CD4-positive, alpha-beta T cell (primary cell): ENCODE measurements around the gene FNDC3B. TPM values are rescaled to one million over a fixed set of nuclear protein-coding genes. Genes with fewer than 3 reads are reported as not detected.

ENCODE experiments used
- ATAC-seq: fragments of 200-7000 bp; cut with Tn5 transposase; one replicate; pipeline ENCODE4 v1.10.0; 2022; ENCODE audit warnings: mild to moderate bottlenecking; ENCODE audit not compliant: poor library complexity
- CTCF ChIA-PET: fragments of 350-600 bp; sonication (Branson Sonifier 250); formaldehyde crosslinking; loops from one replicate; lab custom pipeline; 2021; ENCODE audit warnings: antibody characterized with exemption, inconsistent platforms; lab: Charles Lee
- POLR2A ChIA-PET: fragments of 350-600 bp; sonication (Branson Sonifier 250); formaldehyde crosslinking; loops from one replicate; lab custom pipeline; 2021; ENCODE audit warnings: antibody characterized with exemption, inconsistent platforms; lab: Charles Lee
- DNase-seq, 14 experiments: peaks; one replicate each; pipeline ENCODE4 v3.0.0-alpha.2; 2013 to 2020; ENCODE audit warnings: mixed read lengths in 2 of 14
- H3K27ac ChIP-seq, 2 donors: one replicate each; pipeline versions ENCODE4 v1.5.1 to v1.7.0; 2013; ENCODE audit warnings: low read length in 2 of 2, low read depth in 1 of 2, mild to moderate bottlenecking in 1 of 2
- H3K27me3 ChIP-seq, 2 experiments: 1 replicate in 1 of 2; 2 replicates in 1 of 2; pipeline versions ENCODE4 v1.6.1 to v1.7.0; 2013; ENCODE audit warnings: low read length in 2 of 2, control low read depth in 1 of 2, mild to moderate bottlenecking in 1 of 2, moderate library complexity in 1 of 2; ENCODE audit not compliant: insufficient read depth in 2 of 2, control insufficient read depth in 1 of 2
- H3K36me3 ChIP-seq: one replicate; pipeline ENCODE4 v1.6.1; 2013; ENCODE audit warnings: low read length, control low read depth; ENCODE audit not compliant: insufficient read depth
- H3K4me1 ChIP-seq: one replicate; pipeline ENCODE4 v1.6.1; 2013; ENCODE audit warnings: low read length, control low read depth; ENCODE audit not compliant: insufficient read depth
- H3K4me3 ChIP-seq: one replicate; pipeline ENCODE4 v1.5.1; 2013; ENCODE audit warnings: mild to moderate bottlenecking, low read length, moderate library complexity
- H3K9me3 ChIP-seq, 2 experiments: 1 replicate in 1 of 2; 2 replicates in 1 of 2; pipeline versions ENCODE4 v1.6.1 to v1.7.0; 2013; ENCODE audit warnings: low read length in 2 of 2, mild to moderate bottlenecking in 2 of 2, control low read depth in 1 of 2, moderate library complexity in 1 of 2; ENCODE audit not compliant: control insufficient read depth in 1 of 2, insufficient read depth in 1 of 2
- H3K27ac Mint-ChIP-seq: one replicate; pipeline ENCODE4 v1.8.0; 2020; ENCODE audit warnings: mixed read lengths
- H3K27me3 Mint-ChIP-seq: one replicate; pipeline ENCODE4 v1.8.0; 2021; ENCODE audit warnings: mixed read lengths
- H3K36me3 Mint-ChIP-seq: one replicate; pipeline ENCODE4 v1.8.0; 2021; ENCODE audit warnings: low read depth, mixed read lengths
- H3K4me1 Mint-ChIP-seq: one replicate; pipeline ENCODE4 v1.8.0; 2021; ENCODE audit warnings: low read depth, mixed read lengths
- H3K4me3 Mint-ChIP-seq: one replicate; pipeline ENCODE4 v1.8.0; 2020; ENCODE audit warnings: mild to moderate bottlenecking, mixed read lengths
- H3K9me3 Mint-ChIP-seq: one replicate; pipeline ENCODE4 v1.8.0; 2020; ENCODE audit warnings: mixed read lengths
- CTCF ChIP-seq: fragments of 200-600 bp; IDR thresholded peaks from one replicate; pipeline ENCODE4 v1.8.0; 2022; ENCODE audit warnings: antibody characterized with exemption, mild to moderate bottlenecking
- intact Hi-C, 2 experiments: fragments of 100-400 bp; cut with DNase I in 1 of 2; cut with micrococcal nuclease in 1 of 2; formaldehyde crosslinking; loops; one replicate each; pipeline versions ENCODE4 v1.15.1 to v1.9.0; 2023 to 2025; cut with DNase I, micrococcal nuclease
- total RNA-seq, 174 experiments: library from RNA in 2 of 174; stranded (reverse) in 2 of 174; gene quantifications; one replicate each; pipeline ENCODE4 v1.2.3 and lab custom pipeline; 2021 to 2026

FNDC3B gene
- total RNA-seq, 2 experiments from 2014 or later: 26.1 to 28.7 TPM

- intact Hi-C loops: no loop called here
- Mint-ChIP-seq H3K27ac (no peak overlapping the region), H3K4me3 (no peak overlapping the region), H3K4me1 (peaks cover 45% of the 10 kb centered on the region), H3K36me3 (no peaks in the 10 kb centered on the region), H3K9me3 (no peaks in the 10 kb centered on the region), H3K27me3 (no peaks in the 10 kb centered on the region)
- ChIA-PET CTCF (interaction anchor here (2.2 kb wide), 1 partner anchor 12 kb away, joined by 5 read pairs; no protein-coding TSS in a partner anchor), POLR2A (interaction anchor here (0.6 kb wide), 1 partner anchor 168 kb away, joined by 3 read pairs; no protein-coding TSS in a partner anchor)
- Histone ChIP-seq H3K27ac (no peak overlapping the region), H3K9me3 (no peaks in the 10 kb centered on the region), H3K36me3 (no peaks in the 10 kb centered on the region), H3K27me3 (no peaks in the 10 kb centered on the region), H3K4me1 (no peaks in the 10 kb centered on the region), H3K4me3 (no peak overlapping the region)
- DNase-seq (peak in 1 of 14 experiments; percentile 31), ATAC-seq (no peak)
- TF ChIP-seq CTCF: no peak
Measured at GRCh38 chr3:172094621-172095557, 55.5 kb downstream of the FNDC3B start.

- Histone ChIP-seq H3K27ac (no peak overlapping the region), H3K9me3 (no peaks in the 10 kb centered on the region), H3K4me3 (no peak overlapping the region), H3K36me3 (no peaks in the 10 kb centered on the region), H3K27me3 (no peaks in the 10 kb centered on the region), H3K4me1 (no peaks in the 10 kb centered on the region)
- no peak for DNase-seq
- H3K4me3 Mint-ChIP-seq: no peak overlapping the region
- H3K27me3 Mint-ChIP-seq: no peaks in the 10 kb centered on the region
- ChIA-PET CTCF (interaction anchor here (1.0 to 2.2 kb wide), 3 partner anchors 8 to 12 kb away, joined by 3 to 5 read pairs (median 4); no protein-coding TSS in a partner anchor), POLR2A (interaction anchor here (1.0 to 1.2 kb wide), 2 partner anchors 9 to 11 kb away, joined by 3 read pairs; no protein-coding TSS in a partner anchor)
- peaks cover 60% of the 10 kb centered on the region for H3K4me1 Mint-ChIP-seq
- no peak for TF ChIP-seq CTCF
- intact Hi-C loops: no loop called here
- ATAC-seq: no peak
- H3K27ac Mint-ChIP-seq: no peak overlapping the region
- H3K9me3 Mint-ChIP-seq: no peaks in the 10 kb centered on the region
- H3K36me3 Mint-ChIP-seq: no peaks in the 10 kb centered on the region
Measured at GRCh38 chr3:172096881-172097420, 57.6 kb downstream of the FNDC3B start.

GRCh38 chr3:172097585-172097984 lies 58.2 kb downstream of the FNDC3B start:
- Histone ChIP-seq H3K4me3 (no peak overlapping the region), H3K27me3 (no peaks in the 10 kb centered on the region), H3K36me3 (no peaks in the 10 kb centered on the region), H3K9me3 (no peaks in the 10 kb centered on the region), H3K4me1 (peaks cover 6% of the 10 kb centered on the region), H3K27ac (no peak overlapping the region)
- no peak overlapping the region for H3K27ac Mint-ChIP-seq
- intact Hi-C loops: no loop called here
- ATAC-seq (no peak), DNase-seq (no peak)
- H3K9me3 Mint-ChIP-seq: no peaks in the 10 kb centered on the region
- peaks cover 66% of the 10 kb centered on the region for H3K4me1 Mint-ChIP-seq
- H3K27me3 Mint-ChIP-seq: no peaks in the 10 kb centered on the region
- H3K36me3 Mint-ChIP-seq: no peaks in the 10 kb centered on the region
- no peak for TF ChIP-seq CTCF
- ChIA-PET CTCF (interaction anchor here (1.0 kb wide), 1 partner anchor 8 kb away, joined by 4 read pairs; no protein-coding TSS in a partner anchor), POLR2A (interaction anchor here (1.0 kb wide), 1 partner anchor 10 kb away, joined by 3 read pairs; no protein-coding TSS in a partner anchor)
- H3K4me3 Mint-ChIP-seq: no peak overlapping the region
